Fibroblast of mammary gland (primary cell): ENCODE measurements around the gene RORC.

Source experiments
- DNase-seq: peaks from one replicate; pipeline ENCODE4 v3.0.0-alpha.2; 2010; ENCODE audit warnings: low read depth
- H3K4me3 ChIP-seq: 2 replicates; pipeline ENCODE4 v1.5.1; 2011; ENCODE audit warnings: low read depth, mild to moderate bottlenecking, low read length, moderate library complexity; ENCODE audit not compliant: control insufficient read depth
- CTCF ChIP-seq: conservative IDR thresholded peaks from 2 replicates; pipeline ENCODE4 v1.5.1; 2011; ENCODE audit warnings: low read depth, low read length, inconsistent platforms; ENCODE audit not compliant: control insufficient read depth, insufficient read depth

The RORC gene

DNA sequence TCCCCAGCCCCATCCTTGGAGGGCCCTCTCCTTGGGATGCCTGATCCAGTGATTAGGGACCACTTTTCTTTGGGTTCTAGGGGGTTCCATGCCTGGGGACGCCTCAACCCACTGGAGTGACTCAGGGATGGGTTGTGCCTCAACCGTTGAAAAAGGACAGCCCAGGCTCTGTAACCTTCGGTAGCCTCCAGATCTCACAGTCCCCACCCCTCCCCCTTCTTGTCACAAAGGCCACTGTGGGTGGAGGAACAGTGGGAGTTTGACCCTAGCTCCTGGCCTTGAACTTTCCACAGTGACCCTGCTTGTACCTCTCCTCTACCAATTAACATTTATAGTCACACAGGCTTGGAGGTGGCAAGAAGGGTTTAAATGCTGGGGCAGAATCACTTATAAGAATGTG, 2.6 kb upstream of the RORC start:
- DNase-seq, result no peak
- no peak overlapping the region for H3K4me3 ChIP-seq
- no peak for TF ChIP-seq CTCF

- no peak for DNase-seq
- no peak for TF ChIP-seq CTCF
- no peak overlapping the region for H3K4me3 ChIP-seq
These were observed 1.7 kb upstream of the RORC start for GRCh38 chr1:151833172-151833900.

DNA sequence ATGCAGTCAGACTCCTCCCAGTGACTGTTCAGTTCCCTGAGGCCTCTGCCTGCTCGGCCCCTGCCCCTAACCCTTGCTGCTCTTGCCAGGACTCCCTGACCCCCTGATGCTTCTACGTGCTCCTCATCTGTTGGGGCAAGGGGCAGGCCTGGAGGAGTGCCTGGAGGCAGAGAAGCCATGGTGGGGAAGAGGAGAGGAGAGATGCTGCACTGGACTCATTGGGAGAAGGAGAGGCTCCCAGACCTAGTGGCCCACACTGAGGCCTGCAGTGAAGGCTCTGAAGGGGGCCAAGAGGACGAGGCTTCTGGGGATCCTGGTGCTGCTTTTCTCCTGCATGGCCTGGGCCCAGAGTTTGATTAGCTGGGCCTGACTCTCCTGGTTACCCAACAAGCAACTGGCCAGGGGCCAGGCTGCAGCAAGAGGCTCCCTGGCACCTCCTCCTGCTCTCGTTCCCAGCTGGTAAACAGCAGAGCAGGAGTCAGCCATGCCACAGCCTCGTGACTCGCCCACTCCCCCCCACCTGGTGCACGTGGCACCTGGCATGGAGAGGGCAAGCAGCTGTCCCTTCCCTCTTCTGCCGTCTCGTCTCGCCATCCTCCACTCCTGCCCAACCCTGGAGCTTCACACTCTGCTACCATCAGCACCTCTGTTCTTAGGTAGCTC, 847 bp upstream of the RORC start:
- no peak for TF ChIP-seq CTCF
- DNase-seq, result peak; percentile 45
- no peak overlapping the region for H3K4me3 ChIP-seq

DNA sequence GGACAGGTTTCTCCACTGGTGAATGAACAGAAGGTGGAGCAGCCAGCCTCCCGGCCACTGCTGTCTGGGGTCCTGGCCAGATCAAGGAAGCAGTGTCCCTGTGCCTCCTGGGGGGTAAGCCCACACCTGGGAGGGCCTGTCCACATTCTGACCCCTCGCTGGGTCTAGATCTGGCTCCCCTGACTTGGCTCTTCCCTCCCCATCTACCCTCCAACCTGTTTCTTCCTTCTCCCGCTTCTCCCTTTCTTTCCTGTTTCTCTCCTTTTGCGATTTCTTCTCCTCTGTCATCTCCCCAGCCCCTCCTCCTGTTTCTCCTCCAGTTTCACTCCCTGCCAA, 378 bp downstream of the RORC start:
- DNase-seq, result no peak
- no peak for TF ChIP-seq CTCF
- H3K4me3 ChIP-seq, result no peak overlapping the region

- no peak for TF ChIP-seq CTCF
These were observed 1.5 kb downstream of the RORC start for GRCh38 chr1:151830055-151830454.

DNA sequence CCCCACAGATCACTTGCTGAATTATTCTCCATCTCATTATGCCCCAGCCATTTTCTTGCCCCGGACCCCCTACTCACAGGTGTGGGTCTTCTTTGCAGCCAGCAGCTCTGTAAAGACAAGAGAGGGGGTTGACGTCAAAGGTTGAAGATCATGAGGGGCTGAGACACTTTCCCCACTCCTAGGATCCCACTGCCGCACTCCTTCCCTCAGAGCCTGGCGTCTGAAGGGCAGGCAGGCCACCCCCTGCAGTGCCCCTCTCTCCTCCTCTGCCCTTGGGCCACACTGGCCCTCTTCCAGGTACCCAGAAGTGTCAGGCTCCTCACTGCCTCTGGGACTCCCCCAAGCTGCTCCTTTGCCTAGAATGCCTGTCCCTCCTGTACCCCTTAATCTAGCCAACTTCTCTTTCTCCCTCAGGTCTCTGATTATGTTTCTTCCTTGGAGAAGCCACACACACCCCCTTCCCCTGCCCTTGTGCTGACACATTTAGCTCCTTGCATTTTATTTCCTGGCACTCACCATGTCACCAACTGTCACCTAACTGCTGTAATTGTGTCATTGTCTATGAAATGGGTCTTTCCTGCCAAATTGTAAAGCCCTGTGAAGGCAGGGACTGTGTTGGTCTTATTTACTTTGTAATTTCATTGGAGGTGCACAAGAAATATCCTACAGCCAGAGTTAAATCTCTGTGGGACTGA, 2.1 kb downstream of the RORC start:
- no peak overlapping the region for H3K4me3 ChIP-seq
- TF ChIP-seq CTCF, result no peak
- DNase-seq, result no peak

More at GRCh38 chr1:151830055-151830454, 1.5 kb downstream of the RORC start:
- no peak overlapping the region for H3K4me3 ChIP-seq
- no peak for DNase-seq
